ENCODE results near the gene PDZRN3. TPM values are rescaled to one million over a fixed set of nuclear protein-coding genes. Genes with fewer than 3 reads are reported as not detected.

The PDZRN3 gene
- polyA plus RNA-seq, 1 of the 3 experiments (the other 2 are of a cell fraction): 10.3 TPM

DNA sequence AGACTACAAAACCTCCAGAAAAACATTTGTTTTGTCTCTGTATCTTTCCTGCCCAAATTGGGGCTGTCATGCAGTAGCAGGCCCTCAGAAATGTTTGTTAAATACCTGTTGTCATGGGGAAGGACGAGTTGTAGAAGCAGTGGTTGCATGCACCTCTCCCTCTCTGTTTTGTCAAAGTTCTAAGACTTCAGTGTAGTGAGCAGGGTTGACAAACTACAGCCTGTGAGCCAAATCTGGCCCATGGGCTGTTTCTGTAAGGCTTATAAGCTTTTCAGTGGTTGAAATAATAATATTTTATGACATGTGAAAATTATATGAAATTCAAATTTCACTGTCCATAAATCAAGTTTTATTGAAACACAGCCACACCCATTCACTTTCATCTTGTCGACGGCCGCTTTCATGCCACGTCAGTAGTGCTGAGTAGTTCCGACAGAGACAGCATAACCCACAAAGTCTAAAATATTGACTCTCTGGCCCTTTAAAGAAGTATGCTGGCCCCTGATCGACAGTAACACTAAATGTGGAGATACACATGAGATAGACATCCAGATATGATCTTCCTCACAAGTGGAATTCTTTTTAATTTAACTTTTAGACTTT, 102.9 kb downstream of the PDZRN3 start:
- H3K4me2 ChIP-seq: no peak overlapping the region
- no peaks in the 10 kb centered on the region for H3K9me3 ChIP-seq
- H2AFZ ChIP-seq (ENCODE audit: low read depth): no peak overlapping the region
- 83% methylated on average over 7 of the region's 7 CpGs for WGBS (ENCODE audit: low lambda C conversion rate)
- peaks cover 0 to 5% of the 10 kb centered on the region in 2 experiments; a peak in 1 of 4 replicates for H3K4me1 ChIP-seq (ENCODE audit: control insufficient read depth in 1 of 2, insufficient read depth in 2 of 2, low read depth in 1 of 2, low read length in 1 of 2)
- CTCF ChIA-PET: interaction anchor here (0.9 to 3.3 kb wide), 2 partner anchors 14 to 479 kb away, joined by 4 to 12 read pairs; no protein-coding TSS in a partner anchor
- H3K9me2 ChIP-seq: no peaks in the 10 kb centered on the region
- TF ChIP-seq, protein P1, sequence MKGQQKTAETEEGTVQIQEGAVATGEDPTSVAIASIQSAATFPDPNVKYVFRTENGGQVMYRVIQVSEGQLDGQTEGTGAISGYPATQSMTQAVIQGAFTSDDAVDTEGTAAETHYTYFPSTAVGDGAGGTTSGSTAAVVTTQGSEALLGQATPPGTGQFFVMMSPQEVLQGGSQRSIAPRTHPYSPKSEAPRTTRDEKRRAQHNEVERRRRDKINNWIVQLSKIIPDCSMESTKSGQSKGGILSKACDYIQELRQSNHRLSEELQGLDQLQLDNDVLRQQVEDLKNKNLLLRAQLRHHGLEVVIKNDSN (IDR thresholded peaks at IDR 0.05; ENCODE audit: borderline replicate concordance, low read depth): no peak
- no peak for TF ChIP-seq CHD2 (IDR thresholded peaks at IDR 0.05; ENCODE audit: low read length, partially characterized antibody)
- TF ChIP-seq MEF2A (IDR thresholded peaks at IDR 0.05; ENCODE audit: borderline replicate concordance, low read depth): no peak
- TF ChIP-seq EP300 (IDR thresholded peaks at IDR 0.05; ENCODE audit: borderline replicate concordance in 1 of 2, low read depth in 1 of 2, low read length in 1 of 2): no peak
- no peak for TF ChIP-seq FOXJ3 (CRISPR knock-in tag; IDR thresholded peaks at IDR 0.05)
- no peak for TF ChIP-seq GATA2 (CRISPR knock-in tag; IDR thresholded peaks at IDR 0.05)
- TF ChIP-seq, protein P2, sequence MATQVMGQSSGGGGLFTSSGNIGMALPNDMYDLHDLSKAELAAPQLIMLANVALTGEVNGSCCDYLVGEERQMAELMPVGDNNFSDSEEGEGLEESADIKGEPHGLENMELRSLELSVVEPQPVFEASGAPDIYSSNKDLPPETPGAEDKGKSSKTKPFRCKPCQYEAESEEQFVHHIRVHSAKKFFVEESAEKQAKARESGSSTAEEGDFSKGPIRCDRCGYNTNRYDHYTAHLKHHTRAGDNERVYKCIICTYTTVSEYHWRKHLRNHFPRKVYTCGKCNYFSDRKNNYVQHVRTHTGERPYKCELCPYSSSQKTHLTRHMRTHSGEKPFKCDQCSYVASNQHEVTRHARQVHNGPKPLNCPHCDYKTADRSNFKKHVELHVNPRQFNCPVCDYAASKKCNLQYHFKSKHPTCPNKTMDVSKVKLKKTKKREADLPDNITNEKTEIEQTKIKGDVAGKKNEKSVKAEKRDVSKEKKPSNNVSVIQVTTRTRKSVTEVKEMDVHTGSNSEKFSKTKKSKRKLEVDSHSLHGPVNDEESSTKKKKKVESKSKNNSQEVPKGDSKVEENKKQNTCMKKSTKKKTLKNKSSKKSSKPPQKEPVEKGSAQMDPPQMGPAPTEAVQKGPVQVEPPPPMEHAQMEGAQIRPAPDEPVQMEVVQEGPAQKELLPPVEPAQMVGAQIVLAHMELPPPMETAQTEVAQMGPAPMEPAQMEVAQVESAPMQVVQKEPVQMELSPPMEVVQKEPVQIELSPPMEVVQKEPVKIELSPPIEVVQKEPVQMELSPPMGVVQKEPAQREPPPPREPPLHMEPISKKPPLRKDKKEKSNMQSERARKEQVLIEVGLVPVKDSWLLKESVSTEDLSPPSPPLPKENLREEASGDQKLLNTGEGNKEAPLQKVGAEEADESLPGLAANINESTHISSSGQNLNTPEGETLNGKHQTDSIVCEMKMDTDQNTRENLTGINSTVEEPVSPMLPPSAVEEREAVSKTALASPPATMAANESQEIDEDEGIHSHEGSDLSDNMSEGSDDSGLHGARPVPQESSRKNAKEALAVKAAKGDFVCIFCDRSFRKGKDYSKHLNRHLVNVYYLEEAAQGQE (IDR thresholded peaks at IDR 0.05; ENCODE audit: low read depth, low read length): no peak
- TF ChIP-seq RCOR1 (IDR thresholded peaks at IDR 0.05; ENCODE audit: low read length): no peak
- no peak for TF ChIP-seq YY1 (IDR thresholded peaks at IDR 0.05; ENCODE audit: low read depth)
- TF ChIP-seq RXRA (IDR thresholded peaks at IDR 0.05; ENCODE audit: borderline replicate concordance, low read depth): no peak
- no peak for TF ChIP-seq SMC3 (IDR thresholded peaks at IDR 0.05; ENCODE audit: low read depth, low read length)
- TF ChIP-seq, protein P3, sequence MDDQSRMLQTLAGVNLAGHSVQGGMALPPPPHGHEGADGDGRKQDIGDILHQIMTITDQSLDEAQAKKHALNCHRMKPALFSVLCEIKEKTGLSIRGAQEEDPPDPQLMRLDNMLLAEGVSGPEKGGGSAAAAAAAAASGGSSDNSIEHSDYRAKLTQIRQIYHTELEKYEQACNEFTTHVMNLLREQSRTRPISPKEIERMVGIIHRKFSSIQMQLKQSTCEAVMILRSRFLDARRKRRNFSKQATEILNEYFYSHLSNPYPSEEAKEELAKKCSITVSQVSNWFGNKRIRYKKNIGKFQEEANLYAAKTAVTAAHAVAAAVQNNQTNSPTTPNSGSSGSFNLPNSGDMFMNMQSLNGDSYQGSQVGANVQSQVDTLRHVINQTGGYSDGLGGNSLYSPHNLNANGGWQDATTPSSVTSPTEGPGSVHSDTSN (IDR thresholded peaks at IDR 0.05): no peak
- TF ChIP-seq RFX5 (IDR thresholded peaks at IDR 0.05; ENCODE audit: low read length): no peak
- no peak for TF ChIP-seq ELF1 (IDR thresholded peaks at IDR 0.05)
- TF ChIP-seq, protein P4, sequence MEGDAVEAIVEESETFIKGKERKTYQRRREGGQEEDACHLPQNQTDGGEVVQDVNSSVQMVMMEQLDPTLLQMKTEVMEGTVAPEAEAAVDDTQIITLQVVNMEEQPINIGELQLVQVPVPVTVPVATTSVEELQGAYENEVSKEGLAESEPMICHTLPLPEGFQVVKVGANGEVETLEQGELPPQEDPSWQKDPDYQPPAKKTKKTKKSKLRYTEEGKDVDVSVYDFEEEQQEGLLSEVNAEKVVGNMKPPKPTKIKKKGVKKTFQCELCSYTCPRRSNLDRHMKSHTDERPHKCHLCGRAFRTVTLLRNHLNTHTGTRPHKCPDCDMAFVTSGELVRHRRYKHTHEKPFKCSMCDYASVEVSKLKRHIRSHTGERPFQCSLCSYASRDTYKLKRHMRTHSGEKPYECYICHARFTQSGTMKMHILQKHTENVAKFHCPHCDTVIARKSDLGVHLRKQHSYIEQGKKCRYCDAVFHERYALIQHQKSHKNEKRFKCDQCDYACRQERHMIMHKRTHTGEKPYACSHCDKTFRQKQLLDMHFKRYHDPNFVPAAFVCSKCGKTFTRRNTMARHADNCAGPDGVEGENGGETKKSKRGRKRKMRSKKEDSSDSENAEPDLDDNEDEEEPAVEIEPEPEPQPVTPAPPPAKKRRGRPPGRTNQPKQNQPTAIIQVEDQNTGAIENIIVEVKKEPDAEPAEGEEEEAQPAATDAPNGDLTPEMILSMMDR (IDR thresholded peaks at IDR 0.05): no peak
- no peak for TF ChIP-seq NRF1 (IDR thresholded peaks at IDR 0.05; ENCODE audit: low read depth, low read length)
- TF ChIP-seq, protein P5, sequence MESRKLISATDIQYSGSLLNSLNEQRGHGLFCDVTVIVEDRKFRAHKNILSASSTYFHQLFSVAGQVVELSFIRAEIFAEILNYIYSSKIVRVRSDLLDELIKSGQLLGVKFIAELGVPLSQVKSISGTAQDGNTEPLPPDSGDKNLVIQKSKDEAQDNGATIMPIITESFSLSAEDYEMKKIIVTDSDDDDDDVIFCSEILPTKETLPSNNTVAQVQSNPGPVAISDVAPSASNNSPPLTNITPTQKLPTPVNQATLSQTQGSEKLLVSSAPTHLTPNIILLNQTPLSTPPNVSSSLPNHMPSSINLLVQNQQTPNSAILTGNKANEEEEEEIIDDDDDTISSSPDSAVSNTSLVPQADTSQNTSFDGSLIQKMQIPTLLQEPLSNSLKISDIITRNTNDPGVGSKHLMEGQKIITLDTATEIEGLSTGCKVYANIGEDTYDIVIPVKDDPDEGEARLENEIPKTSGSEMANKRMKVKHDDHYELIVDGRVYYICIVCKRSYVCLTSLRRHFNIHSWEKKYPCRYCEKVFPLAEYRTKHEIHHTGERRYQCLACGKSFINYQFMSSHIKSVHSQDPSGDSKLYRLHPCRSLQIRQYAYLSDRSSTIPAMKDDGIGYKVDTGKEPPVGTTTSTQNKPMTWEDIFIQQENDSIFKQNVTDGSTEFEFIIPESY (IDR thresholded peaks at IDR 0.05; ENCODE audit: borderline replicate concordance, low read depth): no peak
- TF ChIP-seq FOXM1 (IDR thresholded peaks at IDR 0.05; ENCODE audit: low read depth): no peak
- TF ChIP-seq SIN3A (IDR thresholded peaks at IDR 0.05; ENCODE audit: borderline replicate concordance, low read depth, low read length): no peak
- peaks cover 0 to 13% of the 10 kb centered on the region in 2 experiments for H3K36me3 ChIP-seq (replicated peaks in 1 of 2; ENCODE audit: control insufficient read depth in 1 of 2, insufficient read depth in 2 of 2, low read length in 1 of 2)
- H3F3A ChIP-seq (replicated peaks; ENCODE audit: insufficient read depth): peaks cover 3% of the 10 kb centered on the region
- H3K4me3 ChIP-seq (ENCODE audit: low read depth in 2 of 2, low read length in 1 of 2): no peak overlapping the region
- DNase-seq: no peak
- peaks cover 12% of the 10 kb centered on the region; the same call in 1 of the 2 replicates for H4K20me1 ChIP-seq (ENCODE audit: insufficient read depth)
- no peak overlapping the region for H3K9ac ChIP-seq
- POLR2A ChIA-PET: no interaction called here
- H3K27ac ChIP-seq (ENCODE audit: low read depth in 2 of 2, low read length in 1 of 2): no peak overlapping the region
- H3K27me3 ChIP-seq (ENCODE audit: insufficient read depth): no peaks in the 10 kb centered on the region
- H3K79me2 ChIP-seq (ENCODE audit: insufficient read depth): peaks cover 37% of the 10 kb centered on the region

Measured in SK-N-SH (cell line).